ENCODE measurements around the gene P2RX3. TPM values are rescaled to one million over a fixed set of nuclear protein-coding genes. Genes with fewer than 3 reads are reported as not detected.

P2RX3 gene
- total and polyA plus RNA-seq, 2 experiments from 2014 or later, result 0.15 to 0.35 TPM

DNA sequence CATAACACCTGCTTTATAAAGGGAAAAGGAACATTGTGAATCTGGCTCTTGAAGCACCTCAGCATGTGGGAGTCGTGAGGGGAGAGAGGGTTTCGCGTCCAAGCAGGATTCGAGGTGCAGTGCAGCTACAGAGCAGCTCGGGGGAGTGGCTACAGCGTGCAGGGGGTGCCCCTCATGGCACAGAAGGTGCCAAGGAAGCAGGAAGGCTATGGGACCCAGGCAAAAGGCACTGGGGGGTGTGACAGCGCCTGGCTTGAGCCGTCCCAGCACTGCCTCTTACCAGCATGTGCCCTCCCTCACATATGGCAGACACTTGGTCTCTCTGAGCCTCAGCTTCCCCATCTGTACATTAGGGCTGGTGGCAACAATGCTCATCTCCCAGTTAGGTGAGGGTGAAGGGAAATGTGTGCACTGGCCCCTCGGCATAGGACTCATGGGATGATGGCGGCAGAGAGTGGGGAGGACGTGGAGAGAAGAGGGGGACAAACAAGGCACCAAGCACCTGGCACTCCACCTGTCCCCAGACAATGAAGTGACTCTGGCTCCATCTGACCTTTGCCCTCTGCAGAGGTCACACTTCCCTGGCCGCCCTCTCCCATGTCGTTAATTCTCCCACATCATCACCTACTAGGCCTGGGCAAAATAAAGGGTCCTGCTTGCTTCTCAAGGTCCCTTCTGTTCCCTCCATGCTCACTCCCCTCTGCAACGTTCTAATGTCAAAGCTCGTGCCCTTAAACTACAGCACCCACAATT lies 23.8 kb upstream of the P2RX3 start:
- peaks cover 32% of the 10 kb centered on the region for H3K4me1 ChIP-seq (ENCODE audit: insufficient read depth)
- no peaks in the 10 kb centered on the region for H3K27me3 ChIP-seq (ENCODE audit: insufficient read depth)
- Mint-ChIP-seq H3K4me1 (peaks cover 34% of the 10 kb centered on the region), H3K36me3 (ENCODE audit: low read depth) (peaks cover 35% of the 10 kb centered on the region), H3K4me3 (0 out of 3 replicates have a peak overlapping the region, but pooled peaks have one; percentile 20), H3K27me3 (ENCODE audit: insufficient read depth, low read depth, poor library complexity) (peaks cover 5% of the 10 kb centered on the region), H3K27ac (peak overlapping the region; percentile 78), H3K9me3 (no peaks in the 10 kb centered on the region; the same call in 2 of the 3 replicates)
- ATAC-seq (no peak), DNase-seq (ENCODE audit: low spot score) (no peak)
- no peak overlapping the region for H3K4me3 ChIP-seq
- H3K9me2 ChIP-seq (ENCODE audit: insufficient read depth), result no peaks in the 10 kb centered on the region
- H4K20me1 ChIP-seq (replicated peaks; ENCODE audit: insufficient read depth), result peaks cover 19% of the 10 kb centered on the region
- peaks cover 16% of the 10 kb centered on the region for H3F3A ChIP-seq (replicated peaks; ENCODE audit: low read depth)
- no peak overlapping the region for H2AFZ ChIP-seq
- peaks cover 41% of the 10 kb centered on the region for H3K36me3 ChIP-seq (ENCODE audit: insufficient read depth)
- H3K27ac ChIP-seq (ENCODE audit: low read depth), result peak overlapping the region; percentile 59; the same call in 1 of the 2 replicates
- H3K79me2 ChIP-seq (replicated peaks; ENCODE audit: insufficient read depth), result peaks cover 40% of the 10 kb centered on the region
- TF ChIP-seq ZNF331 (CRISPR knock-in tag; IDR thresholded peaks at IDR 0.05; ENCODE audit: low read depth) (no peak), CREB1 (CRISPR knock-in tag; IDR thresholded peaks at IDR 0.05; ENCODE audit: low read depth) (no peak), NANOG (IDR thresholded peaks at IDR 0.05; ENCODE audit: borderline replicate concordance) (no peak), STAT1 (IDR thresholded peaks at IDR 0.05; ENCODE audit: unreplicated experiment) (no peak), ZNF114 (CRISPR knock-in tag; IDR thresholded peaks at IDR 0.05) (no peak), JUNB (IDR thresholded peaks at IDR 0.05; ENCODE audit: unreplicated experiment) (no peak)
- TF ChIP-seq, protein P1, sequence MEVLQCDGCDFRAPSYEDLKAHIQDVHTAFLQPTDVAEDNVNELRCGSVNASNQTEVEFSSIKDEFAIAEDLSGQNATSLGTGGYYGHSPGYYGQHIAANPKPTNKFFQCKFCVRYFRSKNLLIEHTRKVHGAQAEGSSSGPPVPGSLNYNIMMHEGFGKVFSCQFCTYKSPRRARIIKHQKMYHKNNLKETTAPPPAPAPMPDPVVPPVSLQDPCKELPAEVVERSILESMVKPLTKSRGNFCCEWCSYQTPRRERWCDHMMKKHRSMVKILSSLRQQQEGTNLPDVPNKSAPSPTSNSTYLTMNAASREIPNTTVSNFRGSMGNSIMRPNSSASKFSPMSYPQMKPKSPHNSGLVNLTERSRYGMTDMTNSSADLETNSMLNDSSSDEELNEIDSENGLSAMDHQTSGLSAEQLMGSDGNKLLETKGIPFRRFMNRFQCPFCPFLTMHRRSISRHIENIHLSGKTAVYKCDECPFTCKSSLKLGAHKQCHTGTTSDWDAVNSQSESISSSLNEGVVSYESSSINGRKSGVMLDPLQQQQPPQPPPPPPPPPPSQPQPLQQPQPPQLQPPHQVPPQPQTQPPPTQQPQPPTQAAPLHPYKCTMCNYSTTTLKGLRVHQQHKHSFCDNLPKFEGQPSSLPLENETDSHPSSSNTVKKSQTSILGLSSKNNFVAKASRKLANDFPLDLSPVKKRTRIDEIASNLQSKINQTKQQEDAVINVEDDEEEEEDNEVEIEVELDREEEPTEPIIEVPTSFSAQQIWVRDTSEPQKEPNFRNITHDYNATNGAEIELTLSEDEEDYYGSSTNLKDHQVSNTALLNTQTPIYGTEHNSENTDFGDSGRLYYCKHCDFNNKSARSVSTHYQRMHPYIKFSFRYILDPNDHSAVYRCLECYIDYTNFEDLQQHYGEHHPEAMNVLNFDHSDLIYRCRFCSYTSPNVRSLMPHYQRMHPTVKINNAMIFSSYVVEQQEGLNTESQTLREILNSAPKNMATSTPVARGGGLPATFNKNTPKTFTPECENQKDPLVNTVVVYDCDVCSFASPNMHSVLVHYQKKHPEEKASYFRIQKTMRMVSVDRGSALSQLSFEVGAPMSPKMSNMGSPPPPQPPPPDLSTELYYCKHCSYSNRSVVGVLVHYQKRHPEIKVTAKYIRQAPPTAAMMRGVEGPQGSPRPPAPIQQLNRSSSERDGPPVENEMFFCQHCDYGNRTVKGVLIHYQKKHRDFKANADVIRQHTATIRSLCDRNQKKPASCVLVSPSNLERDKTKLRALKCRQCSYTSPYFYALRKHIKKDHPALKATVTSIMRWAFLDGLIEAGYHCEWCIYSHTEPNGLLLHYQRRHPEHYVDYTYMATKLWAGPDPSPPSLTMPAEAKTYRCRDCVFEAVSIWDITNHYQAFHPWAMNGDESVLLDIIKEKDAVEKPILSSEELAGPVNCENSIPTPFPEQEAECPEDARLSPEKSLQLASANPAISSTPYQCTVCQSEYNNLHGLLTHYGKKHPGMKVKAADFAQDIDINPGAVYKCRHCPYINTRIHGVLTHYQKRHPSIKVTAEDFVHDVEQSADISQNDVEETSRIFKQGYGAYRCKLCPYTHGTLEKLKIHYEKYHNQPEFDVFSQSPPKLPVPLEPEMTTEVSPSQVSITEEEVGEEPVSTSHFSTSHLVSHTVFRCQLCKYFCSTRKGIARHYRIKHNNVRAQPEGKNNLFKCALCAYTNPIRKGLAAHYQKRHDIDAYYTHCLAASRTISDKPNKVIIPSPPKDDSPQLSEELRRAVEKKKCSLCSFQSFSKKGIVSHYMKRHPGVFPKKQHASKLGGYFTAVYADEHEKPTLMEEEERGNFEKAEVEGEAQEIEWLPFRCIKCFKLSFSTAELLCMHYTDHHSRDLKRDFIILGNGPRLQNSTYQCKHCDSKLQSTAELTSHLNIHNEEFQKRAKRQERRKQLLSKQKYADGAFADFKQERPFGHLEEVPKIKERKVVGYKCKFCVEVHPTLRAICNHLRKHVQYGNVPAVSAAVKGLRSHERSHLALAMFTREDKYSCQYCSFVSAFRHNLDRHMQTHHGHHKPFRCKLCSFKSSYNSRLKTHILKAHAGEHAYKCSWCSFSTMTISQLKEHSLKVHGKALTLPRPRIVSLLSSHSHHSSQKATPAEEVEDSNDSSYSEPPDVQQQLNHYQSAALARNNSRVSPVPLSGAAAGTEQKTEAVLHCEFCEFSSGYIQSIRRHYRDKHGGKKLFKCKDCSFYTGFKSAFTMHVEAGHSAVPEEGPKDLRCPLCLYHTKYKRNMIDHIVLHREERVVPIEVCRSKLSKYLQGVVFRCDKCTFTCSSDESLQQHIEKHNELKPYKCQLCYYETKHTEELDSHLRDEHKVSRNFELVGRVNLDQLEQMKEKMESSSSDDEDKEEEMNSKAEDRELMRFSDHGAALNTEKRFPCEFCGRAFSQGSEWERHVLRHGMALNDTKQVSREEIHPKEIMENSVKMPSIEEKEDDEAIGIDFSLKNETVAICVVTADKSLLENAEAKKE (CRISPR knock-in tag; IDR thresholded peaks at IDR 0.05), result no peak
- TF ChIP-seq, protein P2, sequence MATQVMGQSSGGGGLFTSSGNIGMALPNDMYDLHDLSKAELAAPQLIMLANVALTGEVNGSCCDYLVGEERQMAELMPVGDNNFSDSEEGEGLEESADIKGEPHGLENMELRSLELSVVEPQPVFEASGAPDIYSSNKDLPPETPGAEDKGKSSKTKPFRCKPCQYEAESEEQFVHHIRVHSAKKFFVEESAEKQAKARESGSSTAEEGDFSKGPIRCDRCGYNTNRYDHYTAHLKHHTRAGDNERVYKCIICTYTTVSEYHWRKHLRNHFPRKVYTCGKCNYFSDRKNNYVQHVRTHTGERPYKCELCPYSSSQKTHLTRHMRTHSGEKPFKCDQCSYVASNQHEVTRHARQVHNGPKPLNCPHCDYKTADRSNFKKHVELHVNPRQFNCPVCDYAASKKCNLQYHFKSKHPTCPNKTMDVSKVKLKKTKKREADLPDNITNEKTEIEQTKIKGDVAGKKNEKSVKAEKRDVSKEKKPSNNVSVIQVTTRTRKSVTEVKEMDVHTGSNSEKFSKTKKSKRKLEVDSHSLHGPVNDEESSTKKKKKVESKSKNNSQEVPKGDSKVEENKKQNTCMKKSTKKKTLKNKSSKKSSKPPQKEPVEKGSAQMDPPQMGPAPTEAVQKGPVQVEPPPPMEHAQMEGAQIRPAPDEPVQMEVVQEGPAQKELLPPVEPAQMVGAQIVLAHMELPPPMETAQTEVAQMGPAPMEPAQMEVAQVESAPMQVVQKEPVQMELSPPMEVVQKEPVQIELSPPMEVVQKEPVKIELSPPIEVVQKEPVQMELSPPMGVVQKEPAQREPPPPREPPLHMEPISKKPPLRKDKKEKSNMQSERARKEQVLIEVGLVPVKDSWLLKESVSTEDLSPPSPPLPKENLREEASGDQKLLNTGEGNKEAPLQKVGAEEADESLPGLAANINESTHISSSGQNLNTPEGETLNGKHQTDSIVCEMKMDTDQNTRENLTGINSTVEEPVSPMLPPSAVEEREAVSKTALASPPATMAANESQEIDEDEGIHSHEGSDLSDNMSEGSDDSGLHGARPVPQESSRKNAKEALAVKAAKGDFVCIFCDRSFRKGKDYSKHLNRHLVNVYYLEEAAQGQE (IDR thresholded peaks at IDR 0.05; ENCODE audit: unreplicated experiment), result no peak
- TF ChIP-seq, protein P3, sequence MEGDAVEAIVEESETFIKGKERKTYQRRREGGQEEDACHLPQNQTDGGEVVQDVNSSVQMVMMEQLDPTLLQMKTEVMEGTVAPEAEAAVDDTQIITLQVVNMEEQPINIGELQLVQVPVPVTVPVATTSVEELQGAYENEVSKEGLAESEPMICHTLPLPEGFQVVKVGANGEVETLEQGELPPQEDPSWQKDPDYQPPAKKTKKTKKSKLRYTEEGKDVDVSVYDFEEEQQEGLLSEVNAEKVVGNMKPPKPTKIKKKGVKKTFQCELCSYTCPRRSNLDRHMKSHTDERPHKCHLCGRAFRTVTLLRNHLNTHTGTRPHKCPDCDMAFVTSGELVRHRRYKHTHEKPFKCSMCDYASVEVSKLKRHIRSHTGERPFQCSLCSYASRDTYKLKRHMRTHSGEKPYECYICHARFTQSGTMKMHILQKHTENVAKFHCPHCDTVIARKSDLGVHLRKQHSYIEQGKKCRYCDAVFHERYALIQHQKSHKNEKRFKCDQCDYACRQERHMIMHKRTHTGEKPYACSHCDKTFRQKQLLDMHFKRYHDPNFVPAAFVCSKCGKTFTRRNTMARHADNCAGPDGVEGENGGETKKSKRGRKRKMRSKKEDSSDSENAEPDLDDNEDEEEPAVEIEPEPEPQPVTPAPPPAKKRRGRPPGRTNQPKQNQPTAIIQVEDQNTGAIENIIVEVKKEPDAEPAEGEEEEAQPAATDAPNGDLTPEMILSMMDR (conservative IDR thresholded peaks at IDR 0.05; ENCODE audit: low read depth in 2 of 2), result no peak
- no peak overlapping the region for H3K4me2 ChIP-seq
